ENCODE measurements around the gene SSTR3.
A peak's percentile ranks its signal among the peaks of the same experiment; 100 is the strongest.
"Not testable (repeated sequence)": the region's sequence is repeated elsewhere in the genome, so short reads cannot be mapped to it uniquely, and the experiment has no call there.

Gene SSTR3

GRCh38 chr22:37210041-37210803, 2.1 kb downstream of the SSTR3 start:
- DNase-seq (ENCODE audit: low read depth in 3 of 3): no peak

DNA sequence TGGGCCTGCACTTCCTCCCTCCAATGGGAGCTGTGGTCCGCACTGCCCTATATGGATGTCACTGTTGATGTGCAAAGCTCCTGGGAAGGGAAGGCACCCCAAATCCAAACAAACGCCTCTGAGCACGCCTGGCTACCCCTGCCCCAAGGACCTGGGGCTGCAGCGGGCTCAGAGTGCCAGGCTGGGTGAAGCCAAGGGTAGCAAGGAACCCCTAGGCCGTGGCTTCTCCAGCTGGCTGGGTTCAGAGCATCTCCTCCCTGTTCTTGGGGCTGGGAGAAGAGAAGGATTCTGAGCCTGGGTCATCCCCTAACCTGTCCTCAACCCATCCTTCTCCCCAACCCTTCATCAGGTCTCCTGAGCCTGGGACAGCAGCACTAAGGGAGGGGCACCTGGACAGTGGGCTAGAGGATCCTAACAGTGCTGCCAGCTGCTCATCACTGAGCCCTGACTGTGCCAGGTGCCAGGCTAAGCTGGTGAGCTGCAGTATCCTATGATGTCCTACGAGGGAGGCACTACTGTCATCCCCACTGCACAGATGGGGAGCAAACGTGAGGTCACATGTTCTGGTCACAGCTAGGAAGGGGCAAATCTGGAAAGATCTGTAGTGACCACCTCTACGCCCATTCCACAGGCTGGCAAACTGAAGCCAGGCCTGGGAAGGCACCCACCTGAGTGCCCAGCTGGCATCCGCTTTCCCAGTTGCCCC, 3.0 kb downstream of the SSTR3 start:
- DNase-seq (ENCODE audit: low read depth in 3 of 3): no peak

DNA sequence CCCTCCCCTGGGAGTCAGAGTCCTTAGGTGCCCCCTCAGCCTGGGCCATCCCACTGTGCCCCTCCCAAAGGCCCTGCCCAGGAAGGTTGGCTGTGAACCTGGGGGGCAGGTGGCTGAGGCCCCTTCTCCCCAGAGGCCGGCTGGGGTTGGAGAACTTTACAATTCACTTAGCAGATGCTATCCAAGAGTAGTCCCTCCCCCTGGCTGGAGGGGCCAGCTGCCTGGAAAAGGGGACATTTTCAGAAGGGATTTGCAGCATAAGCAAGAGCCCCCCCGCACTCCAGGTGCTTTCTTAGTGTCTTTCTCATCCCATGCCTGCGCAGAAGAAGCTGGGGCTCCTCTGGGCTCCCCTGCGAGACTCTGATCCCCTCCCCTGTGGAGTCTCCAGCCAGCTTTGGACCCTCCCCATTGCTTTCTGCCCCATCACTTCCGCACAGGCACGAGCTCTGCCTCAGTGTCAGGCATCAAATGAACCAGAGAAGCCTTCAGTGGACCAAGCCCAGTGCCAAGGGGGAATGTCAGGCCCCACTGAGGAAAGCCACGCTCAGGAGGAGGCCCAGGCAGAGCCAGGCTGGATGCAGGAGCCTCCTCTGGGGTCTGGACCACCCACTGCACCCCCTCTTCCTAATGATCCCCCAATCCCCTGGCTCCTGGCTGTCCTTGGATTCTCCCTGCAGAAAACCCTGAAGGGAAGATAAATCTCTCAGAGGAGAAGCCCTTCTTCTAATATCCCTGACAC, 3.7 kb downstream of the SSTR3 start:
- no peak for DNase-seq (ENCODE audit: low read depth in 3 of 3)

GRCh38 chr22:37207981-37208380, 4.3 kb downstream of the SSTR3 start:
- no peak for DNase-seq (ENCODE audit: low read depth in 3 of 3)

DNA sequence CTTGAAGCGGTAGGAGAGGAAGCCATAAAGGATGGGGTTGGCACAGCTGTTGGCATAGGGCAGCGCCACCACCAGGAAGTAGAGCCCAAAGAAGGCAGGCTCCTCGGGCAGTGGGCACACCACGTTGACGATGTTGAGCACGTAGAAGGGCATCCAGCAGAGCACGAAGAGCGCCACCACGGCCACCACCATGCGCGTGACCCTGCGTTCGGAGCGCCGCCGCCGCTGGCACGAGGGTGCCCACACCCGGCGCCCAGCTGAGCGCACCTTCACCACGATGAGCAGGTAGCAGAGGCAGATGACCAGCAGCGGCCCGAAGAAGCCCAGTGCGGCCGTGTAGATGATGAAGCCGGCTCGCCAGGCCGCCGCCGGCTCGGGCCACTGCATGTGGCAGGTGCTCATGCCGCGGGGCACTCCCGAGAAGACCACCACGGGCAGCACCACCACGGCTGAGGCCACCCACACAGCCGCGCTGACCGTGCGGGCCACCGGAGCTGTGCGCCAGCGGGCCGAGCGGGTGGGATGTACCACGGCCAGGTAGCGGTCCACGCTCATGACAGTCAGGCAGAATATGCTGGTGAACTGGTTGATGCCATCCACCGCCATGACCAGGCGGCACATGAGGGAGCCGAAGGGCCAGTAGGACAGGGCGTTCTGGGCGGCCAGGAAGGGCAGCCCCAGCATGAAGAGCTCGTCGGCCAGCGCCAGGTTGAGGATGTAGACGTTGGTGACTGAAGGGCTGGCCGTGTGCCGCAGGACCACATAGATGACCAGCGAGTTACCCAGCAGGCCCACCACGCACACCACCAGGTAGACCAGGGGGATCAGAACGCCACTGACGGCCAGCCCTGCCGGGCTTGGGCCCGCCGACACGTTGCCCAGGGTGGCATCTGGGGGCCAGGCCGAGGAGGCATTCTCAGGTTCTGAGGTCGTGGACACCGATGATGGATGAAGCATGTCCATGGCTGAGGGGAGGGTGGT, 5.1 kb downstream of the SSTR3 start:
- DNase-seq (ENCODE audit: low read depth in 3 of 3): no peak

DNA sequence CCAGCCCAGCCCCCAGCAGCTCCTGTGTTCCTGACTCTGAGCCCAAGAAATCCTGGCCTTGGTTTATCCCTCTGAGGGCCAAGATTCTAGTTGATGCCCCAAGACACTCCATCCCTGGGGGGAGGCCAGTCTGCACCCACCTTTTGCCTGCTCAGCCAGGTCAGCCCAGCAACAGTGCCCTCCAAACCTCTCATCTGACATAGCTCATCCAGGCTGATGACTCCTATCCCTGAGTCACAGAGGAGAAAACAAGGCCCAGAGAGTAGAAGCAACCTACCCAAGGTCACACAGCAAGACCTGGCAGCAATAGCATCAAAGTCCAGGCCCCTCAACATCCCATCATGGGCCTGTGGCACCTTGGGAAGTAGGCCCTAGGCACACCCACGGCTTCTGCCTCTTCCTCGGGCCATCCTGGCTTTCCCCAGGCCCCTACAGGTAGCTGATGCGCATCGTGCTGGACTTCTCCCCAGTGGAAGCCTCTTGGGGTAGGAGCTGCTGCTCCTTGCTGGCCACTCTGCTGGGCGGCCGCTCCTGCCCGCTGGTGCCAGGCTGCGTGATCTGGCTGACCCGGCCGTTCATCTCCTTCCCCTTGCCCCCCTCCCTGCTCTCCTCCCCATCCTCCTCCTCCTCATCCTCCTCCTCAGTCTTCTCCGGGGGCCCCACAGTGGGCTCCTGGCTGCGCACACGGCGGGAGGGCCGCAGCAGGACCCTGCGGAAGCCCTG, 6.0 kb downstream of the SSTR3 start:
- DNase-seq (ENCODE audit: low read depth in 3 of 3): no peak

DNA sequence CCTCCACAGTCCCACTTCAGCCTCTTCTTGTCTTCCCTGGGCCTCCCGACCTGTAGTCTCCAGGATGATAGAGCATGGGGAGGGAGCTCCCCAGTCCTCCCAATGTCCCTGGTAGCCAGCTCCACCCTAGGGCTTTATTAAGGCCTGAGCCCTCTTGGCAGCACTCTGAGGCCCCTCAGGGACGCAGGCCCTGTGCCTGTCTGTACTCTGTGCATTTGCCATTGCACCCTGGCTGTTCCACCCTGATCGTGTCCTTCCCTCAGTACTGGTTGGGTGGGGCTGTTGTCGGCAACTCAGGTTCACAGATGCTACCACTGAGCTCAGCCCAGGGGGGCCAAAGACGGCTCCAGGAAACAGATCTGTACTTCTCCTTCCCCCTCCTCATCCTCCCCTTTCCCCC, 7.2 kb downstream of the SSTR3 start:
- DNase-seq (ENCODE audit: low read depth in 3 of 3): no peak

- no peak for DNase-seq (ENCODE audit: low read depth in 3 of 3)
These were observed 8.1 kb downstream of the SSTR3 start for GRCh38 chr22:37204045-37204655.

DNA sequence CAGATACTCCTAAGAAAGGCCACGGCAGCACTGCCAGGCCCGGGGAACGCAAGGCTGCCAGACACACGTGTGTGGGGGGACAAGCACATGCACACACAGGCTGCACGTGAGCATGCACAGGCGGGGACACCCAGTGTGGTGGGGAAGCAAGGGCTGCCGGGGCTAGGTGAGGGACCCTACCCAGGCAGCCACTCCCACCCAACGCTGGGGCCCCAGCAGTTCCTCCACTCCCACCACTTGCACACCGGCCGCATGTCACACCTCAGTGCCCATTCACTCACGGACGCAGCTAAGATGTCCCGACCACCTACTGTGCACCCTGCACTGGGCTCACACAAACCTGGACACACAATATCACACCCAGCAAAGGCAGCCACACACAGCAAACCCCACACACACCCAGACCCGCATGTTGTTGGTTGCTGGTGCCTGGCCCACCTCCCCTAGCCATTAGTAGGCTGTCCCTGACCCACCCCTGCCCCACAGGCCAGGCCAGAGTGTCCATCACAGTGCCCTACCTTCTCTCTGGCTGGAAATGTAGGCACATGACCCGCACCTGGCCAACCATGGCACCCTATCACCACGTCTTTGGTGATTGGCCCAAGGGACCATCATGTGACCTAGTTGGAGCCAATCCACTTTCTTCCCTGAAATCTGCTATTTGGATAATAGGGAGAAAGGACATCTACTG, 8.8 kb downstream of the SSTR3 start:
- DNase-seq (ENCODE audit: low read depth in 3 of 3): no peak

- no peak for DNase-seq (ENCODE audit: low read depth in 3 of 3)
These were observed 9.6 kb downstream of the SSTR3 start for GRCh38 chr22:37202716-37203115.

DNA sequence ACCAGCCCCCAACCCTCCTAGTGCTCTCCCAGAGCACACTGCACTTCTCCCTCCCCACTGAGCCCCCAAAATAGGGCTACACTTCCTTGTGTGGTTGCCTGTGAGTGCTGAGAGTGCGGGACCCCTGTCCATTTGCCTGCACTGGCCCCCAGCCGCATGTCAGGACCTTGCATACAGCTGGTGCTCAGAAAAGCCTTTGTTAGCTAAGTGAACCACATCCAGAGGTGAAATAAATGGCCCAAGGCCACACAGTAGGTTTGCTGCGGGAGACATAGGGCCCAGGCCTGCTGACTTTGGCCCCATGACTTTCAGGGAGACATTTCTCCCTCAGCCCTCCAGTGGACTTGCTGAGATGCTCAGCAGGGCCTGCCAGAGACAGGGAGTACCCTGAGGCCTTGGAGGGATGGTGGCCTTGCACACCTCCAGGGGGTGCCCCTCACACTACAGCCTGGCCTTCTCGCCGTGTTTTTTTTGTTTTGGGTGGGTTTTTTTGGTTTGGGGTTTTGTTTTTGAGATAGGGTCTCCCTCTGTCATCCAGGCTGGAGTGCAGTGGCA, 10.2 kb downstream of the SSTR3 start:
- DNase-seq (ENCODE audit: low read depth in 3 of 3): no peak

- DNase-seq (ENCODE audit: low read depth in 3 of 3): not testable (repeated sequence)
These were observed 10.8 kb downstream of the SSTR3 start for GRCh38 chr22:37201443-37201820.

GRCh38 chr22:37199760-37200108, 12.5 kb downstream of the SSTR3 start:
- DNase-seq (ENCODE audit: low read depth in 3 of 3): no peak

- peak; percentile 97 to 99 (median 99) for DNase-seq (ENCODE audit: low read depth in 3 of 3)
These were observed 13.0 kb downstream of the SSTR3 start for GRCh38 chr22:37199103-37199759.

GRCh38 chr22:37198258-37199102, 13.8 kb downstream of the SSTR3 start:
- DNase-seq (ENCODE audit: low read depth in 3 of 3): peak; percentile 86 to 96 (median 87)

DNA sequence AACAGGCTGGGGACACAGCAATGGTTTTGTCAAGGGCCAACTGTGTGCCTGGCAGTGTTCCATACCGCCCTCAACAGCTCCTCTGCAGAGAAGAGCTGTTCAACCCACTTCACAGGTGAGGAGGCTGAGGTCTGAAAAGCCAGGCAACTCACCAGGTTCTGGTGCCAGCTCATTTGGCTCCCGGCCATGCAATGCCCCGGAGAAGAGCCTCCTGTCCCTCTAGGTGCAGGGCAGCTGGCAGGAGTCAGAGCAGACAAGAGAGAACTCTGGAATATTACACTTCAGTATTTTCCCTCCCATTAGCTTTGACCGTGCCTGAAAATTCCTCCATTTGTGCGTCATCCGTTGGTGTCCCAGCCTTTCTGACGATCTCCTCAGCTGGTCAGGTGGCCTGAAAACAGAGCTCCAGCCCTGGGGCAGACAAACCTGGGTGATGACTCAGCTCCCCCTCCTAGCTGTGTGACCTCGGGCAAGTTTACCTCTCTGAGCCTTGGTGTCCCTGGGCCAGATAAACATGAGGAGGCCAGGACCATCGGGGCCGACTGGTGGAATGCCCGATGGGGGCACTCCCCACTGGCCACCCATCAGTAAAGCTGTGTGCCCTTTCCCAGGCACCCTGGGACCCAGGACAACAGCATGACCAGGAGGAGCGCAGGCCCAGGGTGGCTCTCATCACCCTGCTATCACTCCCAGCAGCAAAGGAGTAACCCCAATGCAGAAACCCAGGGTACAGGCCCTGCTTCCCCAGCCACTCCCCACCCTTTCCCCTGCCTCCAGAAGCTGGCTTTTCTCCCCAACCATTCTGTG, 14.6 kb downstream of the SSTR3 start:
- no peak for DNase-seq (ENCODE audit: low read depth in 3 of 3)
